Measurements from ENCODE around the gene CCNB2.

DNA sequence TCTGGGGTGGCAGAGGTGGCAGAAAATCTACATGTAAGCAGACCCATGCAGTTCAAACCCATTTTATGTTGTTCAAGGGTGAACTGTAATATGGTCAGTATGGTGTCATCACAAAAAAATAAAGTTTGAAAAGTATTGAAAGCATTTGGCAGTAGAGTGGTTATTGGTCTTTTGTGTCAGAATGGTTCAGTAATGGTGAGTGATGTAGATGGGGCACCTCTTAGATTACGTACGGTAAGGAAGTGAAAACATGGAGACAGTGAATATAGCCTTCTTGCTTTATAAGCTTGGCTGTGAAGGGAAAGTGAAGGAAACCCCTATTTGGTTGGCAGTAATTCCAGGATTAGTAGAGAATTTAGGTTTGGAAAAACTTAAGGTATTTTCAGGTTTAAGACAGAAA is 17.2 kb upstream of the CCNB2 start:
- TF ChIP-seq, protein P1, sequence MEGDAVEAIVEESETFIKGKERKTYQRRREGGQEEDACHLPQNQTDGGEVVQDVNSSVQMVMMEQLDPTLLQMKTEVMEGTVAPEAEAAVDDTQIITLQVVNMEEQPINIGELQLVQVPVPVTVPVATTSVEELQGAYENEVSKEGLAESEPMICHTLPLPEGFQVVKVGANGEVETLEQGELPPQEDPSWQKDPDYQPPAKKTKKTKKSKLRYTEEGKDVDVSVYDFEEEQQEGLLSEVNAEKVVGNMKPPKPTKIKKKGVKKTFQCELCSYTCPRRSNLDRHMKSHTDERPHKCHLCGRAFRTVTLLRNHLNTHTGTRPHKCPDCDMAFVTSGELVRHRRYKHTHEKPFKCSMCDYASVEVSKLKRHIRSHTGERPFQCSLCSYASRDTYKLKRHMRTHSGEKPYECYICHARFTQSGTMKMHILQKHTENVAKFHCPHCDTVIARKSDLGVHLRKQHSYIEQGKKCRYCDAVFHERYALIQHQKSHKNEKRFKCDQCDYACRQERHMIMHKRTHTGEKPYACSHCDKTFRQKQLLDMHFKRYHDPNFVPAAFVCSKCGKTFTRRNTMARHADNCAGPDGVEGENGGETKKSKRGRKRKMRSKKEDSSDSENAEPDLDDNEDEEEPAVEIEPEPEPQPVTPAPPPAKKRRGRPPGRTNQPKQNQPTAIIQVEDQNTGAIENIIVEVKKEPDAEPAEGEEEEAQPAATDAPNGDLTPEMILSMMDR (conservative IDR thresholded peaks at IDR 0.05): no peak
- TF ChIP-seq ZFX (IDR thresholded peaks at IDR 0.05): no peak
